K562 (cell line): Measurements from ENCODE around the gene AGPAT4. TPM values are rescaled to one million over a fixed set of nuclear protein-coding genes. Genes with fewer than 3 reads are reported as not detected.

Experiments used
- EGR1 ChIP-seq: fragments of 450-650 bp; conservative IDR thresholded peaks from 2 replicates; pipeline ENCODE4 v1.6.1; 2017; ENCODE audit warnings: mild to moderate bottlenecking
- GABPB2 ChIP-seq: fragments of 250-450 bp; sonication (Bioruptor Pico); conservative IDR thresholded peaks from 2 replicates; pipeline ENCODE4 v1.5.1; 2021; ENCODE audit warnings: mild to moderate bottlenecking
- KLF6 ChIP-seq: fragments of 250-450 bp; sonication (Bioruptor Pico); IDR thresholded peaks from 2 replicates; pipeline ENCODE4 v1.4.0; 2020; ENCODE audit warnings: mild to moderate bottlenecking, moderate library complexity, borderline replicate concordance
- MEIS2 ChIP-seq: fragments of 450-650 bp; IDR thresholded peaks from 2 replicates; pipeline ENCODE4 v1.6.1; 2014; ENCODE audit warnings: mild to moderate bottlenecking; ENCODE audit not compliant: partially characterized antibody
- MTA3 ChIP-seq: fragments of 450-650 bp; formaldehyde crosslinking; IDR thresholded peaks from 2 replicates; pipeline ENCODE4 v1.6.1; 2017; ENCODE audit warnings: mild to moderate bottlenecking, borderline replicate concordance
- MXI1 ChIP-seq: IDR thresholded peaks from 2 replicates; pipeline ENCODE4 v1.6.1; 2011; ENCODE audit warnings: low read depth, mild to moderate bottlenecking, improper control_type of control experiment, low read length
- MYC ChIP-seq, 2 experiments: fragments of 250-450 bp in 1 of 2; sonication (Bioruptor Pico) in 1 of 2; IDR thresholded peaks; 2 replicates each; pipeline versions ENCODE4 v1.5.1 to v1.6.1; 2012 to 2021; ENCODE audit warnings: low read depth in 2 of 2, borderline replicate concordance in 1 of 2, improper control_type of control experiment in 1 of 2, low read length in 1 of 2, mild to moderate bottlenecking in 1 of 2, moderate library complexity in 1 of 2
- PYGO2 ChIP-seq: fragments of 450-650 bp; IDR thresholded peaks from 2 replicates; pipeline ENCODE4 v1.6.1; 2016; ENCODE audit warnings: mild to moderate bottlenecking, missing genetic modification characterization, moderate library complexity, missing compliant biosample characterization
- RFX1 ChIP-seq: fragments of 450-650 bp; IDR thresholded peaks from 2 replicates; pipeline ENCODE4 v1.6.1; 2016; ENCODE audit warnings: mild to moderate bottlenecking, moderate library complexity
- SLC30A9 ChIP-seq: fragments of 250-450 bp; sonication (Bioruptor Pico); IDR thresholded peaks from 2 replicates; pipeline ENCODE4 v1.8.0; 2022; ENCODE audit warnings: mild to moderate bottlenecking, moderate library complexity
- SRSF1 ChIP-seq: fragments of 200-400 bp; formaldehyde crosslinking; IDR thresholded peaks from 2 replicates; pipeline ENCODE4 v1.6.1; 2017; ENCODE audit warnings: mild to moderate bottlenecking, low read depth, low read length, moderate library complexity
- TARDBP ChIP-seq: fragments of 450-650 bp; IDR thresholded peaks from 2 replicates; pipeline ENCODE4 v1.6.1; 2016
- THAP7 ChIP-seq: fragments of 250-450 bp; sonication (Bioruptor Pico); IDR thresholded peaks from 2 replicates; pipeline ENCODE4 v1.5.0; 2021
- TOE1 ChIP-seq, 2 experiments: fragments of 450-650 bp in 1 of 2; sonication (generic) in 1 of 2; formaldehyde crosslinking in 1 of 2; IDR thresholded peaks; 2 replicates each; pipeline versions ENCODE4 v1.7.1 to v1.8.0; 2016 to 2022; ENCODE audit warnings: borderline replicate concordance in 2 of 2, mild to moderate bottlenecking in 2 of 2, antibody characterized with exemption in 1 of 2, inconsistent platforms in 1 of 2, low read depth in 1 of 2, missing genetic modification reagents in 1 of 2, moderate library complexity in 1 of 2
- ZC3H4 ChIP-seq: sonication (generic); formaldehyde crosslinking; IDR thresholded peaks from 2 replicates; pipeline ENCODE4 v1.9.0; 2021; ENCODE audit warnings: missing genetic modification reagents, borderline replicate concordance
- ZNF583 ChIP-seq: fragments of 250-450 bp; sonication (Bioruptor Pico); IDR thresholded peaks from 2 replicates; pipeline ENCODE4 v1.4.0; 2020
- ZNF740 ChIP-seq, 3 experiments: fragments of 200-800 bp in 1 of 3; sonication (Bioruptor generic) in 1 of 3; sonication (generic) in 1 of 3; formaldehyde crosslinking in 1 of 3; IDR thresholded peaks; 2 replicates each; pipeline versions ENCODE4 v1.6.1 to v1.8.0; 2016 to 2022; ENCODE audit warnings: mild to moderate bottlenecking in 2 of 3, missing compliant biosample characterization in 2 of 3, missing genetic modification characterization in 2 of 3, missing genetic modification reagents in 1 of 3
- ZNF766 ChIP-seq: fragments of 200-800 bp; sonication (Bioruptor generic); conservative IDR thresholded peaks from 2 replicates; pipeline ENCODE4 v1.6.1; 2016; ENCODE audit warnings: missing genetic modification characterization, missing compliant biosample characterization
- polyA plus RNA-seq, 8 experiments: library from polyadenylated mRNA; depleted of rRNA in 4 of 8; stranded (reverse) in 5 of 8; unstranded in 3 of 8; fragments of >200 nt; fragmentation: Nextera tagmentation in 2 of 8; fragmentation: Illumina TruSeq in 1 of 8; extraction: Ambion mirVana in 2 of 8; extraction: Trizol in 1 of 8; gene quantifications; 2 replicates each; pipeline versions ENCODE4 v1.2.1 to v1.2.3, GENCODE V29; 2011 to 2014; ENCODE audit warnings: inconsistent platforms in 1 of 8, missing spikeins in 1 of 8
- total RNA-seq, 7 experiments: library from RNA; depleted of rRNA in 6 of 7; stranded (reverse); fragments of >200 nt in 6 of 7; fragmentation: Illumina TruSeq in 2 of 7; extraction: Trizol in 2 of 7; gene quantifications; 2 replicates each; pipeline versions ENCODE4 v1.2.1 to v1.2.3, GENCODE V29; 2011 to 2021; ENCODE audit warnings: low replicate concordance in 1 of 7
- TF ChIP-seq, protein P1 (sequence below): fragments of 450-650 bp; formaldehyde crosslinking; IDR thresholded peaks from 2 replicates; pipeline ENCODE4 v1.4.0; 2020; ENCODE audit warnings: mild to moderate bottlenecking
- TF ChIP-seq, protein P2 (sequence below), 2 experiments: fragments of 150-350 bp in 1 of 2; IDR thresholded peaks; 2 replicates each; pipeline ENCODE4 v1.6.1; 2012 to 2016; ENCODE audit warnings: low read depth in 2 of 2, low read length in 2 of 2, mild to moderate bottlenecking in 1 of 2, moderate library complexity in 1 of 2

Gene AGPAT4
- total and polyA plus RNA-seq, 9 of the 15 experiments (the other 6 are each of a cell fraction or from before 2014, with no cell fraction given): 2.2 to 15.0 (median 5.7) TPM

DNA sequence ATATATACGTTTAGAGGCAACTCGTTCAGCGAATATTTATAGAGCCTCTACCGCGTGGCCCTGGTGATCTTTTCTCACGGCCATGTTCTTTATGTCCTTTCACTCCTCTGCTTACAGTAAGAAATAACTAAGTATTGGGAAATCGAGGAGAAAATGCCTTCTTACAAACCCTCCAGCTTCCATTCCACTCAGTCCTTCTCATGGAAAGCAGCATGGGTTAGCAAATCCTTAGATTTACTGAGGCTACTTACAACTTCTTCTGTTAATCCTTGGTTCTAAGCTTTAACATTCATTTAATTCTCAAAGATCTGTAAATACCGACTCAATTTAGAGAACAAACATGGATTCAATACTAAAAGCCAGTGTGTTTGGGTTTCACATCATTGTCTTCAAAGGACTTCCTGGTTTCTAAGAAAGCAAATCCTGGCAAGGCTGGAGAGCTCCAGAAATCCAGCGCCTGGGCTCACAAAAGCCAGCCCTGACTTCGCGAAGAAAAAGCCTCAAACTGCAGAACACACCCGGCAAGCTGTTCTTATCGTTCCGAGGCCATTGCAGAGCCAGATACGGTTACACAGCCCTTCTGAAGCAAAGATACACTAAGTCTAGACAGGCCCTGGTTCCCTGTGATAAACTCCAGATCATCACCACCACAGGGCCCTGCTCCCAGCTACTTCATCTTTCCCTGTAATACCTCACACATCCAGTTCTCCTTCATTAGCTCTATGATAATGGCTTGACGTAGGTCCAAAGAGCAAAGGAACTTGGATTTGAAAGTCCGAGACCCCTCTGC lies 19.2 kb downstream of the AGPAT4 start (continued):
- TF ChIP-seq ZNF766 (CRISPR knock-in tag) (peak; percentile 91), SRSF1 (no peak), GABPB2 (CRISPR knock-in tag) (no peak), ZNF583 (CRISPR knock-in tag) (no peak), MTA3 (peak; percentile 95), TARDBP (peak; percentile 45; the same call in 1 of the 2 replicates), ZNF740 (CRISPR knock-in tag; IDR thresholded peaks at IDR 0.05) (no peak), ZNF740 (tag; IDR thresholded peaks at IDR 0.05) (0 out of 4 replicates have a peak, but pooled peaks of 1 of the 2 experiments have one; percentile 15), PYGO2 (tag) (peak; percentile 68; the same call in 1 of the 2 replicates), TOE1 (IDR thresholded peaks at IDR 0.05; ENCODE audit: borderline replicate concordance) (peak; percentile 79), TOE1 (CRISPR knock-in tag; IDR thresholded peaks at IDR 0.05; ENCODE audit: borderline replicate concordance, low read depth) (no peak), RFX1 (no peak), MEIS2 (peak; percentile 78), ZC3H4 (CRISPR knock-in tag) (no peak), SLC30A9 (CRISPR knock-in tag) (no peak), KLF6 (CRISPR knock-in tag) (no peak), EGR1 (no peak), MXI1 (peak; percentile 83; the same call in 1 of the 2 replicates), THAP7 (CRISPR knock-in tag) (no peak), MYC (IDR thresholded peaks at IDR 0.05; ENCODE audit: low read depth, low read length) (peak; percentile 82), MYC (CRISPR knock-in tag; IDR thresholded peaks at IDR 0.05; ENCODE audit: borderline replicate concordance, low read depth) (no peak)
- TF ChIP-seq, protein P1, sequence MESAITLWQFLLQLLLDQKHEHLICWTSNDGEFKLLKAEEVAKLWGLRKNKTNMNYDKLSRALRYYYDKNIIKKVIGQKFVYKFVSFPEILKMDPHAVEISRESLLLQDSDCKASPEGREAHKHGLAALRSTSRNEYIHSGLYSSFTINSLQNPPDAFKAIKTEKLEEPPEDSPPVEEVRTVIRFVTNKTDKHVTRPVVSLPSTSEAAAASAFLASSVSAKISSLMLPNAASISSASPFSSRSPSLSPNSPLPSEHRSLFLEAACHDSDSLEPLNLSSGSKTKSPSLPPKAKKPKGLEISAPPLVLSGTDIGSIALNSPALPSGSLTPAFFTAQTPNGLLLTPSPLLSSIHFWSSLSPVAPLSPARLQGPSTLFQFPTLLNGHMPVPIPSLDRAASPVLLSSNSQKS (CRISPR knock-in tag): no peak
- TF ChIP-seq, protein P2, sequence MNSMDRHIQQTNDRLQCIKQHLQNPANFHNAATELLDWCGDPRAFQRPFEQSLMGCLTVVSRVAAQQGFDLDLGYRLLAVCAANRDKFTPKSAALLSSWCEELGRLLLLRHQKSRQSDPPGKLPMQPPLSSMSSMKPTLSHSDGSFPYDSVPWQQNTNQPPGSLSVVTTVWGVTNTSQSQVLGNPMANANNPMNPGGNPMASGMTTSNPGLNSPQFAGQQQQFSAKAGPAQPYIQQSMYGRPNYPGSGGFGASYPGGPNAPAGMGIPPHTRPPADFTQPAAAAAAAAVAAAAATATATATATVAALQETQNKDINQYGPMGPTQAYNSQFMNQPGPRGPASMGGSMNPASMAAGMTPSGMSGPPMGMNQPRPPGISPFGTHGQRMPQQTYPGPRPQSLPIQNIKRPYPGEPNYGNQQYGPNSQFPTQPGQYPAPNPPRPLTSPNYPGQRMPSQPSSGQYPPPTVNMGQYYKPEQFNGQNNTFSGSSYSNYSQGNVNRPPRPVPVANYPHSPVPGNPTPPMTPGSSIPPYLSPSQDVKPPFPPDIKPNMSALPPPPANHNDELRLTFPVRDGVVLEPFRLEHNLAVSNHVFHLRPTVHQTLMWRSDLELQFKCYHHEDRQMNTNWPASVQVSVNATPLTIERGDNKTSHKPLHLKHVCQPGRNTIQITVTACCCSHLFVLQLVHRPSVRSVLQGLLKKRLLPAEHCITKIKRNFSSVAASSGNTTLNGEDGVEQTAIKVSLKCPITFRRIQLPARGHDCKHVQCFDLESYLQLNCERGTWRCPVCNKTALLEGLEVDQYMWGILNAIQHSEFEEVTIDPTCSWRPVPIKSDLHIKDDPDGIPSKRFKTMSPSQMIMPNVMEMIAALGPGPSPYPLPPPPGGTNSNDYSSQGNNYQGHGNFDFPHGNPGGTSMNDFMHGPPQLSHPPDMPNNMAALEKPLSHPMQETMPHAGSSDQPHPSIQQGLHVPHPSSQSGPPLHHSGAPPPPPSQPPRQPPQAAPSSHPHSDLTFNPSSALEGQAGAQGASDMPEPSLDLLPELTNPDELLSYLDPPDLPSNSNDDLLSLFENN (IDR thresholded peaks at IDR 0.05; ENCODE audit: low read depth in 2 of 2, low read length in 2 of 2): peak in 1 of 2 experiments; percentile 98; a peak in 2 of 4 replicates
